Measurements from ENCODE around the gene AKTIP. TPM values are rescaled to one million over a fixed set of nuclear protein-coding genes. Genes with fewer than 3 reads are reported as not detected.

The AKTIP gene
- total and polyA plus RNA-seq, 4 donors = 23.1 to 48.5 (median 34.6) TPM

DNA sequence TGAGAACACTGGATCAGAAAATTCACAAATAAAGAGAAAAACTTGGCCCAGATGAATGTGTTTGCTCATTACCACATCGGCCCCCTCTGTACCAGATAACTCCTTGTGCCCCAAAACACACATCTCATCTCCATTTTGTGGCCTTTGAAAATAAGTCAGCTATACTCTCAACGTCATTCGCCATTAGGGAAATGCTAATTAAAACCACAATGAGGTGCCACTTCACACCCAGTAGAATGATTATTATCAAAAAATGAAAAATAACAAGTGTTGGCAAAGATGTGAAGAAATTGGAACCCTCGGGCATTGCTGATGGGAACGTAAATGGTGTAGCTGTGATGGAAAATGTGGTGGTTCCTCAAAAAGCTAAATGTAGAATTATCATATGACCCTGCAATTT, 34.6 kb upstream of the AKTIP start:
- 86 to 91% methylated on average over 5 of the region's 5 CpGs for WGBS, 2 donors

DNA sequence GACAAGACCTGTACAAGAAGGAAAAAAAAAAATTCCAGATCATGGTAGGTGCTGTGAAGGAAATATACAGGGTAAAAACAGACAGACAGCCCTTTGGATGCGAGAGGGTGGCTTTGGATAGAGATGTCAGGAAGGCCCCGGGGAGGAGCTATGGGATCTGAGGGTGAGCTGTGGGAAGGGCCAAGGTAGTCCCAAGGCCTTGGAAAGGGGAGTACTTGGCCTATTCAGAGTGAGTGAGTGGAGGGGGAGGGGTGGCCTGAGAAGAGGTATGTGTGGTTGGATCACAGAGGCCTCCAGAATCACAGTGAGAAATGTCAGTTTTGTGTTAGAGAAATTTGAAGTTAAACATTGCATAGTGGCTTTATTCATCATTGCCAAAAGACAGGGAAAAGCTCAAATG, 31.2 kb upstream of the AKTIP start:
- H3K4me3 ChIP-seq = no peak overlapping the region
- ATAC-seq (ENCODE audit: insufficient read depth, low FRiP score) (no peak), DNase-seq (no peak)
- no peak overlapping the region for H3K27ac ChIP-seq (ENCODE audit: low read depth in 1 of 2, low read length in 1 of 2)
- H3K36me3 ChIP-seq (ENCODE audit: control insufficient read depth in 4 of 4, insufficient read depth in 4 of 4, low read length in 4 of 4) = no peaks in the 10 kb centered on the region
- no peak overlapping the region for H3K9ac ChIP-seq (ENCODE audit: insufficient read depth in 1 of 2, low read length in 2 of 2)
- H3K4me1 ChIP-seq (ENCODE audit: control insufficient read depth in 5 of 5, insufficient read depth in 5 of 5, low read length in 5 of 5) = no peaks in the 10 kb centered on the region
- TF ChIP-seq, protein P1, sequence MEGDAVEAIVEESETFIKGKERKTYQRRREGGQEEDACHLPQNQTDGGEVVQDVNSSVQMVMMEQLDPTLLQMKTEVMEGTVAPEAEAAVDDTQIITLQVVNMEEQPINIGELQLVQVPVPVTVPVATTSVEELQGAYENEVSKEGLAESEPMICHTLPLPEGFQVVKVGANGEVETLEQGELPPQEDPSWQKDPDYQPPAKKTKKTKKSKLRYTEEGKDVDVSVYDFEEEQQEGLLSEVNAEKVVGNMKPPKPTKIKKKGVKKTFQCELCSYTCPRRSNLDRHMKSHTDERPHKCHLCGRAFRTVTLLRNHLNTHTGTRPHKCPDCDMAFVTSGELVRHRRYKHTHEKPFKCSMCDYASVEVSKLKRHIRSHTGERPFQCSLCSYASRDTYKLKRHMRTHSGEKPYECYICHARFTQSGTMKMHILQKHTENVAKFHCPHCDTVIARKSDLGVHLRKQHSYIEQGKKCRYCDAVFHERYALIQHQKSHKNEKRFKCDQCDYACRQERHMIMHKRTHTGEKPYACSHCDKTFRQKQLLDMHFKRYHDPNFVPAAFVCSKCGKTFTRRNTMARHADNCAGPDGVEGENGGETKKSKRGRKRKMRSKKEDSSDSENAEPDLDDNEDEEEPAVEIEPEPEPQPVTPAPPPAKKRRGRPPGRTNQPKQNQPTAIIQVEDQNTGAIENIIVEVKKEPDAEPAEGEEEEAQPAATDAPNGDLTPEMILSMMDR (IDR thresholded peaks at IDR 0.05; ENCODE audit: control extremely low read depth, extremely low read depth) = no peak
- H3K27me3 ChIP-seq (ENCODE audit: control insufficient read depth in 3 of 3, insufficient read depth in 3 of 3, low read length in 2 of 3) = peaks cover 0 to 2% (median 0%) of the 10 kb centered on the region in 3 donors
- peaks cover 0 to 3% (median 0%) of the 10 kb centered on the region in 4 donors for H3K9me3 ChIP-seq (ENCODE audit: control insufficient read depth in 4 of 4, insufficient read depth in 3 of 4, low read length in 3 of 4)
- WGBS, 2 donors = 88 to 90% methylated on average over 2 of the region's 2 CpGs

More for the DNA sequence above, 34.6 kb upstream of the AKTIP start:
- Histone ChIP-seq H3K4me1 (ENCODE audit: control insufficient read depth in 5 of 5, insufficient read depth in 5 of 5, low read length in 5 of 5) (peaks cover 0 to 2% (median 0%) of the 10 kb centered on the region in 5 donors), H3K9ac (ENCODE audit: insufficient read depth in 1 of 2, low read length in 2 of 2) (no peak overlapping the region), H3K27me3 (ENCODE audit: control insufficient read depth in 3 of 3, insufficient read depth in 3 of 3, low read length in 2 of 3) (peaks cover 0 to 5% (median 0%) of the 10 kb centered on the region in 3 donors), H3K9me3 (ENCODE audit: control insufficient read depth in 4 of 4, insufficient read depth in 3 of 4, low read length in 3 of 4) (peaks cover 0 to 4% (median 0%) of the 10 kb centered on the region in 4 donors), H3K27ac (ENCODE audit: low read depth in 1 of 2, low read length in 1 of 2) (no peak overlapping the region), H3K36me3 (ENCODE audit: control insufficient read depth in 4 of 4, insufficient read depth in 4 of 4, low read length in 4 of 4) (no peaks in the 10 kb centered on the region), H3K4me3 (no peak overlapping the region)
- DNase-seq = no peak
- TF ChIP-seq, protein P1 (IDR thresholded peaks at IDR 0.05; ENCODE audit: control extremely low read depth, extremely low read depth) = no peak
- ATAC-seq (ENCODE audit: insufficient read depth, low FRiP score) = no peak

DNA sequence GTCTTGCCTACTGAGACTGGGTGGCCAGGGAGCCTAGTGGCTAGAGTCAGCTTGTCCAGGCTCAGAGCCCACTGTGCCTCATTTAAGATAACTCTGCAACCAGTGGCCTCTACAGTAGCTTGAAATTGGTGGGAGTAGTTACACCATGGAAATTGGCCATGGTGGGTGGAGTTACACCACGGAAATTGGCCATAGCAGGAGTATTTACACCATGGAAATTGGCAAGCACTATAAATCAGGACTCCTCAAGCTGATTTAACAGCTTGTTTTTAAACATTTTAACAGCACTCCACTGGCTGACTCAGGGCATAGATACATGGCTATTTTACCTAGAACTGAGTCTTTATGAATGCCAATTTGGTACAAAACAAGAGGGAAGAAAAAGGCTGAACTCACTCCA, 27.7 kb upstream of the AKTIP start:
- H3K4me3 ChIP-seq = no peak overlapping the region
- H3K9ac ChIP-seq (ENCODE audit: insufficient read depth in 1 of 2, low read length in 2 of 2) = no peak overlapping the region
- H3K4me1 ChIP-seq (ENCODE audit: control insufficient read depth in 5 of 5, insufficient read depth in 5 of 5, low read length in 5 of 5) = peaks cover 0 to 7% (median 0%) of the 10 kb centered on the region in 5 donors
- H3K27ac ChIP-seq (ENCODE audit: low read depth in 1 of 2, low read length in 1 of 2) = no peak overlapping the region
- DNase-seq = no peak
- peaks cover 0 to 3% (median 0%) of the 10 kb centered on the region in 3 donors for H3K27me3 ChIP-seq (ENCODE audit: control insufficient read depth in 3 of 3, insufficient read depth in 3 of 3, low read length in 2 of 3)
- 48 to 74% methylated on average over 1 of the region's 1 CpG for WGBS, 2 donors
- no peak for ATAC-seq (ENCODE audit: insufficient read depth, low FRiP score)
- H3K36me3 ChIP-seq (ENCODE audit: control insufficient read depth in 4 of 4, insufficient read depth in 4 of 4, low read length in 4 of 4) = no peaks in the 10 kb centered on the region
- TF ChIP-seq, protein P1 (IDR thresholded peaks at IDR 0.05; ENCODE audit: control extremely low read depth, extremely low read depth) = no peak
- H3K9me3 ChIP-seq (ENCODE audit: control insufficient read depth in 4 of 4, insufficient read depth in 3 of 4, low read length in 3 of 4) = peaks cover 0 to 3% (median 0%) of the 10 kb centered on the region in 4 donors

DNA sequence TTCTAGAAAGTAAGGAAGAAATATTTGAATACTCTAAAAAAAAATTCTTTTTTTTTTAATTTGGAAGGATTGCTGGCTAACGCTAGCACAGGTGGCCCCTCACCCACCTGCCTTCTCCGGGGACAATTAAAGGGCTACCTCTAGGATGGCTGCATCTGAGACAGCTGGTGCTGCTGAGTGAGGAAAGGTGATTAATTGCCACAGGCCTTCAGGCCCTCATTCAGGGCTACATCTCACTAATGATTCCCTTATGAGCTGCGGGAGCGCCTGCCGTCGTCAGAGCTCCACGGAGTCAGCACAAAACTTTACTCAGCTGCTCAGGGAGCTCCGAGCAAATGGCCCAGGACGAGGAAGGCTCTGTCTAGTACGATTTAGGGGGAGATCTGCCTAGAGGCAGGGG, 27.0 kb upstream of the AKTIP start:
- 69 to 85% methylated on average over 10 of the region's 10 CpGs for WGBS, 2 donors
- Histone ChIP-seq H3K4me1 (ENCODE audit: control insufficient read depth in 5 of 5, insufficient read depth in 5 of 5, low read length in 5 of 5) (peaks cover 0 to 7% (median 0%) of the 10 kb centered on the region in 5 donors), H3K4me3 (no peak overlapping the region), H3K9ac (ENCODE audit: insufficient read depth in 1 of 2, low read length in 2 of 2) (no peak overlapping the region), H3K36me3 (ENCODE audit: control insufficient read depth in 4 of 4, insufficient read depth in 4 of 4, low read length in 4 of 4) (no peaks in the 10 kb centered on the region), H3K9me3 (ENCODE audit: control insufficient read depth in 4 of 4, insufficient read depth in 3 of 4, low read length in 3 of 4) (peaks cover 0 to 3% (median 0%) of the 10 kb centered on the region in 4 donors), H3K27me3 (ENCODE audit: control insufficient read depth in 3 of 3, insufficient read depth in 3 of 3, low read length in 2 of 3) (peaks cover 0 to 3% (median 0%) of the 10 kb centered on the region in 3 donors), H3K27ac (ENCODE audit: low read depth in 1 of 2, low read length in 1 of 2) (no peak overlapping the region)
- TF ChIP-seq, protein P1 (IDR thresholded peaks at IDR 0.05; ENCODE audit: control extremely low read depth, extremely low read depth) = no peak
- no peak for ATAC-seq (ENCODE audit: insufficient read depth, low FRiP score)
- no peak for DNase-seq

All from lung (tissue), 12 donors.